SKM-1 treated with dmso at 0.1 percent for 144 hours (cell line): ENCODE results near the gene AKAP6.
A peak's percentile ranks its signal among the peaks of the same experiment; 100 is the strongest.

ENCODE experiments used
- DNase-seq: peaks from one replicate; lab custom pipeline; 2025; ENCODE audit not compliant: unreplicated experiment; lab: John Stamatoyannopoulos, UW

AKAP6 gene

GRCh38 chr14:32524609-32525375, 195.7 kb downstream of the AKAP6 start:
- no peak for DNase-seq

GRCh38 chr14:32525591-32525990, 196.5 kb downstream of the AKAP6 start:
- DNase-seq = no peak

- no peak for DNase-seq
Observed at GRCh38 chr14:32530800-32531199, 201.7 kb downstream of the AKAP6 start.

GRCh38 chr14:32531942-32532515, 202.9 kb downstream of the AKAP6 start:
- DNase-seq = no peak

GRCh38 chr14:32534145-32534544, 205.0 kb downstream of the AKAP6 start:
- no peak for DNase-seq

GRCh38 chr14:32536175-32536574, 207.1 kb downstream of the AKAP6 start:
- DNase-seq = no peak

- no peak for DNase-seq
Observed at GRCh38 chr14:32537166-32537565, 208.1 kb downstream of the AKAP6 start.

GRCh38 chr14:32542507-32542906, 213.4 kb downstream of the AKAP6 start:
- no peak for DNase-seq

- no peak for DNase-seq
Observed at GRCh38 chr14:32545095-32545494, 216.0 kb downstream of the AKAP6 start.

GRCh38 chr14:32545506-32546210, 216.6 kb downstream of the AKAP6 start:
- DNase-seq = no peak

- no peak for DNase-seq
Observed at GRCh38 chr14:32546246-32546645, 217.1 kb downstream of the AKAP6 start.

GRCh38 chr14:32552766-32553165, 223.7 kb downstream of the AKAP6 start:
- DNase-seq = no peak

GRCh38 chr14:32559048-32559447, 229.9 kb downstream of the AKAP6 start:
- no peak for DNase-seq

GRCh38 chr14:32559590-32559989, 230.5 kb downstream of the AKAP6 start:
- DNase-seq = no peak

GRCh38 chr14:32560209-32560857, 231.2 kb downstream of the AKAP6 start:
- peak; percentile 7 for DNase-seq

GRCh38 chr14:32561520-32561919, 232.4 kb downstream of the AKAP6 start:
- no peak for DNase-seq

GRCh38 chr14:32564596-32564995, 235.5 kb downstream of the AKAP6 start:
- no peak for DNase-seq

- DNase-seq = no peak
Observed at GRCh38 chr14:32565256-32565655, 236.2 kb downstream of the AKAP6 start.

GRCh38 chr14:32567543-32568384, 238.7 kb downstream of the AKAP6 start:
- no peak for DNase-seq

GRCh38 chr14:32571551-32571950, 242.5 kb downstream of the AKAP6 start:
- DNase-seq = no peak
